Measurements from ENCODE around the gene EPM2AIP1. TPM values are rescaled to one million over a fixed set of nuclear protein-coding genes. Genes with fewer than 3 reads are reported as not detected.
"Not testable (repeated sequence)": the region's sequence is repeated elsewhere in the genome, so short reads cannot be mapped to it uniquely, and the experiment has no call there.

EPM2AIP1 gene
- total RNA-seq (10 to 100 TPM in 4 of 5 donors, 1 to 10 TPM in 1; 4.9 to 37.3 (median 13.2) TPM), polyA plus RNA-seq (1 to 10 TPM; 2.4 to 4.5 (median 2.6) TPM)
- long read RNA-seq, donor 1, full-length matches to known transcripts, result 35 of 35 reads
- long read RNA-seq, donor 1, partial matches to known transcripts, result 0 of 35 reads
- long read RNA-seq, donor 1, other reads (novel, unspliced or antisense), result 0 of 35 reads
- long read RNA-seq, donor 2, full-length matches to known transcripts, result 67 of 67 reads
- long read RNA-seq, donor 2, partial matches to known transcripts, result 0 of 67 reads
- long read RNA-seq, donor 2, other reads (novel, unspliced or antisense), result 0 of 67 reads
- long read RNA-seq, donor 3, full-length matches to known transcripts, result 46 of 46 reads
- long read RNA-seq, donor 3, partial matches to known transcripts, result 0 of 46 reads
- long read RNA-seq, donor 3, other reads (novel, unspliced or antisense), result 0 of 46 reads
- long read RNA-seq, donor 4, full-length matches to known transcripts, result 8 of 8 reads
- long read RNA-seq, donor 4, partial matches to known transcripts, result 0 of 8 reads
- long read RNA-seq, donor 4, other reads (novel, unspliced or antisense), result 0 of 8 reads
- long read RNA-seq, donor 5, full-length matches to known transcripts, result 53 of 53 reads
- long read RNA-seq, donor 5, partial matches to known transcripts, result 0 of 53 reads
- long read RNA-seq, donor 5, other reads (novel, unspliced or antisense), result 0 of 53 reads
- long read RNA-seq, donor 6, result 0 reads
- long read RNA-seq, donor 7, full-length matches to known transcripts, result 49 of 49 reads
- long read RNA-seq, donor 7, partial matches to known transcripts, result 0 of 49 reads
- long read RNA-seq, donor 7, other reads (novel, unspliced or antisense), result 0 of 49 reads
- long read RNA-seq, donor 8, full-length matches to known transcripts, result 99 of 99 reads
- long read RNA-seq, donor 8, partial matches to known transcripts, result 0 of 99 reads
- long read RNA-seq, donor 8, other reads (novel, unspliced or antisense), result 0 of 99 reads
- long read RNA-seq, donor 9, full-length matches to known transcripts, result 37 of 37 reads
- long read RNA-seq, donor 9, partial matches to known transcripts, result 0 of 37 reads
- long read RNA-seq, donor 9, other reads (novel, unspliced or antisense), result 0 of 37 reads
- long read RNA-seq, donor 10, full-length matches to known transcripts, result 40 of 40 reads
- long read RNA-seq, donor 10, partial matches to known transcripts, result 0 of 40 reads
- long read RNA-seq, donor 10, other reads (novel, unspliced or antisense), result 0 of 40 reads

GRCh38 chr3:36992806-36993325 lies at the start of gene EPM2AIP1:
EPM2AIP1 (minus strand) TSS chr3:36993131; CDS start chr3:36993077, 54 bp downstream.
- Histone ChIP-seq H3K9me3 (no peaks in the 10 kb centered on the region), H3K4me1 (peaks cover 33 to 56% (median 48%) of the 10 kb centered on the region in 4 donors), H3K36me3 (peaks cover 17 to 35% (median 30%) of the 10 kb centered on the region in 4 donors), H3K27me3 (no peaks in the 10 kb centered on the region), H3K27ac (peak within 1 kb of the TSS; percentile 97 to 99 (median 98)), H3K4me3 (peak within 1 kb of the TSS; percentile 52 to 70 (median 64))
- peak in 3 of 7 experiments; percentile 20 to 34 (median 32) for TF ChIP-seq CTCF (IDR thresholded peaks at IDR 0.05)
- TF ChIP-seq POLR2AphosphoS5 (IDR thresholded peaks at IDR 0.05), result peak; percentile 94 to 97 (median 94)
- TF ChIP-seq EP300 (IDR thresholded peaks at IDR 0.05), result no peak
- TF ChIP-seq POLR2A (IDR thresholded peaks at IDR 0.05), result peak in 2 of 4 donors; percentile 86 to 96
- intact Hi-C loops (cut with DNase I; ENCODE audit: low total_unique reads), result no loop called here
- no peak for DNase-seq
- 0 to 2% (median 1%) methylated on average over 14 to 48 of the region's 48 CpGs for WGBS, 5 donors

- H3K27me3 ChIP-seq; H3K9me3 ChIP-seq; intact Hi-C loops (cut with DNase I; ENCODE audit: low total_unique reads); H3K27ac ChIP-seq; H3K4me3 ChIP-seq: not testable (repeated sequence)
- peaks cover 9 to 73% (median 62%) of the 10 kb centered on the region in 4 donors for H3K36me3 ChIP-seq
- peaks cover 0 to 21% (median 3%) of the 10 kb centered on the region in 4 donors for H3K4me1 ChIP-seq
- peak in 1 of 2 donors; percentile 29 for DNase-seq
- WGBS, 5 donors, result 54 to 75% (median 67%) methylated on average over 3 of the region's 3 CpGs
Measured at GRCh38 chr3:37042712-37043111, 49.8 kb upstream of the EPM2AIP1 start.

GRCh38 chr3:37041546-37042195 lies 48.7 kb upstream of the EPM2AIP1 start:
- no peak for DNase-seq
- 47 to 73% (median 68%) methylated on average over 1 of the region's 1 CpG for WGBS, 5 donors

More at GRCh38 chr3:37041546-37042195, 48.7 kb upstream of the EPM2AIP1 start:
- intact Hi-C loops (cut with DNase I; ENCODE audit: low total_unique reads), result no loop called here
- H3K4me3 ChIP-seq, result no peak overlapping the region
- no peak for TF ChIP-seq EP300 (IDR thresholded peaks at IDR 0.05)
- no peak for TF ChIP-seq POLR2AphosphoS5 (IDR thresholded peaks at IDR 0.05)
- no peak for TF ChIP-seq CTCF (IDR thresholded peaks at IDR 0.05)
- no peak for TF ChIP-seq POLR2A (IDR thresholded peaks at IDR 0.05)
- H3K9me3 ChIP-seq, result peaks cover 0 to under 1% (median 0%) of the 10 kb centered on the region in 4 donors
- peaks cover 0 to 73% (median 58%) of the 10 kb centered on the region in 4 donors for H3K36me3 ChIP-seq
- no peaks in the 10 kb centered on the region for H3K27me3 ChIP-seq
- peaks cover 0 to 21% (median 3%) of the 10 kb centered on the region in 4 donors for H3K4me1 ChIP-seq
- no peak overlapping the region for H3K27ac ChIP-seq
